ENCODE results near the gene NCAM1.
"Not testable (repeated sequence)": the region's sequence is repeated elsewhere in the genome, so short reads cannot be mapped to it uniquely, and the experiment has no call there.

The NCAM1 gene

GRCh38 chr11:113286509-113287497, 325.6 kb downstream of the NCAM1 start:
- DNase-seq, result no peak

DNA sequence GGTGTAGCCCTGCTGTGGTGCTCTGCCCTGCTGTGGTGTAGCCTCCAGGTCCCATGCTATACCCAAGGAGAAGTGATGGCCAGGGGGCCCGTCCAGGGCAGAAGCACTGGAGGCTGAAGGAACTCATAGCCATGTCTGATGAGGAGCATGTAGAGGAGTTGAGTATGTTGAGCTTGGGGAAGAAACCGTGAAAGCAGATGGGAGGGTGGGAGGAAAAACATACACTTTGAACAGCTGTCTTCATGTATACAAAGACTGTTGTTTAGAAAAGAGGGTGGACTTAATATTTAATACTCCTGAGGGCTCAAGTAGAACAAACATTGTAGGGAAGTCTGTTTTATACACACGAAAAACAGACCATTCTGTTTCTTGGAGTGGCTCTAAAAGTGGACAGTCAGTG, 326.6 kb downstream of the NCAM1 start:
- no peak for DNase-seq

- no peak for DNase-seq
Observed at GRCh38 chr11:113288286-113288863, 327.2 kb downstream of the NCAM1 start.

DNA sequence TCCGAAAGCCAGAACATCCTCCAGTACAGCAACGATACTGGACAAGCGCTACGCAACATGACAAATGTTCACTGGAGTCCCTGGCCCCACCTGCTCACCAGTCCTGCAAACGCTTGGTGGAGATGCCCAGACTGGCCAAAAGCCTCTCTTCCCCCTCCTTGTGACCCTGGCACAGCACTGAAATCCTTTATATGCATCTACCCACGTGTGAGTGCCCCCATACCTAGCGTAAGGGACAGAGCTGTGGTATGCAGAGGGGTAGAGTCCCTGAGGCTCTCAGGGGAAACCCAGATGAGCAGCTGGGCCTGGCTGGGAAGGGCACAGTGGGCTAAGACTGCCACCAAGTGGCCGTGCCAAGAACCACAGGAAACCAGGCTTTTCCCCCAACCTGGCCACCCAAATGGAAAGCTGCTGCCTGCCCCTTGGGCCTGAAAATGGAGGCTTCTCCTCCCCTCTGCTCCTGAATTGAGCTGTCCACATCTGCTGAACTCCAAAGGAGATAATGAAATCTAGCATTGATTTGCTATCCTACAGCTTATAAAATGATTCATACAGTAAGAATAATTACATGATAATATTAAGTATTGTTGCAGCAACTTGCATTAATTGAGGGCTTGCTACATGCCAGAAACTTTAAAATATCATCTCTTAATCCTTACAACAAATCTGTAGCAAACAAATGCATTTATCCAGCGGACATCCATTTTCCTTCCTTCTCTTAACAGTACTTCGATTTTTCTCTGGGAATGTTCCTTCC, 328.4 kb downstream of the NCAM1 start:
- DNase-seq, result peak; percentile 54

GRCh38 chr11:113293936-113294335, 332.7 kb downstream of the NCAM1 start:
- DNase-seq, result no peak

DNA sequence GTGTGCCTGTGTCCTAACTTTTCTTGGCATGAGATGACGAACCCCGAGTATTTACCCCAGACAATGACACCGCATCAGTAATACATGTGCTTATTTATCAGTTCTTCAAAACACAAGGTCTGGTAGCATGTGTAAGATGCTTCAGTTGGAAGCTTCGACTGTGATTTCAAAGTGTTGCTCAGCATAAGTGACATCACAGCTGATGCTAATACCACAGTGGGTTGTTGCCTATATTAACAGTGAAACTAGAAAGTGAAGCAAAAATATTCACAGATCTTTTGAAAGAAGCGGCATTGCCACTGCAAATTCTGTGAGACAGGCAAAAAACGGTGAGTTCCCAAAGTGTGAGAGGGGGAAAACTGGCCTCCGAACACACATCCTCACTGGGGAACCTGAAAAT, 334.8 kb downstream of the NCAM1 start:
- DNase-seq, result no peak

GRCh38 chr11:113296447-113297205, 335.4 kb downstream of the NCAM1 start:
- no peak for DNase-seq

DNA sequence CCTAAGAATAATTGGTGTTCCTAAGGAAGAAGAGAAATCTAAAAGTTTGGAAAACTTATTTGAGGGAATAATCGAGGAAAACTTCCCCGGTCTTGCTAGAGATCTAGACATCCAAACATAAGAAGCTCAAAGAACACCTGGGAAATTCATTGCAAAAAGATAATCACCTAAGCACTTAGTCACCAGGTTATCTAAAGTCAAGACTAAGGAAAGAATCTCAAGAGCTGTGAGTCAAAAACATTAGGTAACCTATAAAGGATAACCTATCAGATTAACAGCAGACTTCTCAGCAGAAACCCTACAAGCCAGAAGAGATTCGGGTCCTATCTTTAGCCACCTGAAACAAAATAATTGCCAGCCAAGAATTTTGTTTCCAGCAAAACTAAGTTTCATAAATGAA, 337.3 kb downstream of the NCAM1 start:
- not testable (repeated sequence) for DNase-seq

GRCh38 chr11:113304916-113305315, 343.7 kb downstream of the NCAM1 start:
- no peak for DNase-seq

DNA sequence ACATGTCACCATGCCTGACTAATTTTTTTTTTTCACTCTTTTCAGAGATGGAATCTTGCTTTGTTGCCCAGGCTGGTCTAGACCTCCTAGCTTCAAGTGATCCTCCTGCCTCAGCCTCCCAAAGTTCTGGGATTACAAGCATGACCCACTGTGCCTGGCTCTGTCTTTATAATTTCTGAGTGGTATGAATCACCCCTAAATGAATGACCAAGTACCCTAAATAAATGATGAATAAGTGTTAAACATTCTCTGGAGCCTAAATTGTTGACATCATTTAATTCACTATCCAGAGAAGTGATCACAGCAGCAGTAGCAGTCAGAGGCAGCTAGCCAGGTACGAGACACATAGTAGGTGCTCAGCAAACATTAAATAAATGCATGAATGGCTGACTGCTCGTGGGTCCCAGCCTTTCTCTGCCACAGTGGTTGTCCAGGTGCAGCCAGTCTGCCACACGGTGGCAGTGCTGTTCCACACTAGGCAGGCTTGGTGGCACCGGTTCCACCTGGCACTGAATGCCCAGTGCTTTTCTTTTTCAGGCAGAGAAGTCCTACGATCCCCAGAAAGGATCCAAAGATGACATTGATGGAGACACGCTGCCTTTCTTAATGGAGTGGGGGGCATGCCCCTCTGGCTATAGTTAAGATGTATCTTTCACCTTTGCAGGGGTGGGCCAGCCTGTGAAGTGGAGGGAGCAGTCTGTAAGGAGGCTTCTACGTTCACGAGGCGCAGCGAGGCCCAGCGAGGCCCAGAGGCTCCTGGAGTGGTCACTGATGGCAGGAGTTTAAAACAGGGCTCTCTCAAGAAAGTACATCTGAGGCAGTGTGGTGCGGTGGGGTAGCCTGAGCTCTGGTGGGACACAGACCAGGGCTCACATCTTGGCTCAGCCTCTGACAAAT, 344.5 kb downstream of the NCAM1 start:
- peak; percentile 79 for DNase-seq

GRCh38 chr11:113308601-113309000, 347.4 kb downstream of the NCAM1 start:
- no peak for DNase-seq

DNA sequence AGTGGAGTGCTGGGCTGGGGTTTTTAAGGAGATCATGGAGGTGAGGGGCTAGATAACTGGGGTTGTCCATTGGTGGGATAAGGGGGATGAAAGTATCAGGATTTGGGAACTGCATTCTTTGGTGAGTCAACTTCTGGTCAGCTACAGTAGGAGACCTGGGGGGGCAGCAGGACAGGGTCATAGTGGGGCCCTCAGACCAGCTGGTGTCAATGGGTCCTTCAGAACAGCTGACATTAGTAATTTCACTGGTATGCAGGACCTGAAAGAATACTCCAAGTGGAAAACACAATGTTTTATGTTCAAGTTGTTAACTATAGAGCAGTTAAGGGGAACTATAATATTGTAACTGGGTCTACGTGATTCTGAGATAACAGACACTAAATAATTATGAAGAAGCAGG, 350.3 kb downstream of the NCAM1 start:
- no peak for DNase-seq

GRCh38 chr11:113313601-113314000, 352.4 kb downstream of the NCAM1 start:
- no peak for DNase-seq

DNA sequence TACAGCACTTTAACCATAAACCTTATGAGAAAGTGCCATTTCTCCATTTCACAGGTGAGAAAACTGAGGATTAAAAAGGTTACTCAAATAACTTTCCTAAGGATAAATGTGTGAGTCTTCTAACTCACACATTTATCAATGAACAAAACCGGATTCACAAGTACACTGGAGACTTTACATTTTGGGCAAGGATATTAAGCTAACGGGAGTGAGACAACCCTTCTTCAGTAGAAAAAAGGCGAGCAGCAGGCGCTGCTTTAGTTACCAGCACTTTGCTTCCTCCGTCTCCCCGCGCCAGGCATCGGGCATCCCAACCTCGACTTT, 352.8 kb downstream of the NCAM1 start:
- DNase-seq, result no peak

DNA sequence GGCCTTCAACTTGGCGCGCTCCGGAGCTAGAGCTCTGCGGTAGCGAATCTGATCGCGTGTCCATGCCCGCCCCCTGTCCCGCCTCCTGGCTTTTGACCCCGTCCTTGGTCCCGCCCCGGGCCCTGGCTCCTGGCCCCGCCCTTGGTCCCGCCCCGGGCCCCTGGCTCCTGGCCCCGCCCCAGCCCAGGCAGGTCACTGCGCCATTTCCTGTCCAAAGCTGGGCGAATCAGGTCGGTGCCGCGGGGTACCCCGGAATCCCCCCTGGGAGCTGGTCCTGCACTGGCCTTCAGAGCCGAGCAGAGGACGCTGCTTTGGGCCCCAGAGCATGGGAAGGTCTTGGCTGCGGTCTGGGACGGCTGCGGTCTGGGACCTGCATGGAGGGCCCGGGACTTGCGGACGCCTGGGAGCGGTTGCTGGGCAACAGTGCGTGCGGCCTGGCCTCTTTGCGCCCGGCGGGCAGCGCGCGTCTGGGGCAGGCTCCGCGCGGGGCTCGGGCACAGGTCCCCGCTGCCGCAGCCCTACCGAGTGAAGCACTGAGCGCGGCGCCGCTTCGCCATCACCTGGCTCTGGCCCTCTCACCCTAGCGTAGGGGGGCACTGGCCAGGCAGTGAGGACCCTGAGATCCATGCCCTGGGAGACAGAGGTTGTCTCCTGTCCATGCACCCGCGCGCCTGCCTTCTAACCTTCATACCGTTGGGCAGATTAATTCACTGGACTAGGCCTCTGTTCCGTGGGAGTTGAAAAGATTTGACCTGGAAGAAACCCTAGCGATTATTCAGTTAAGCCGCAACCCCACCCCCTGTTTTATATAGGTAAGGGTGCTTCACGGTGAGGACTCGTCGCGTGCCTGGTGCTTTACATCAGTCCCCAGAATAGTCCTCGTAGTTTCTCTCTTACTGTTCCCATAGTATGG, 353.4 kb downstream of the NCAM1 start, which contains the start of gene TTC12:
TTC12 (plus strand) TSS at position 195 of the 913 bp plus-strand sequence. CDS start 1,675 bp downstream, outside the sequence.
- peak; percentile 96 for DNase-seq

GRCh38 chr11:113315811-113316210, 354.6 kb downstream of the NCAM1 start:
- DNase-seq, result no peak

- no peak for DNase-seq
Observed at GRCh38 chr11:113316256-113316655, 355.0 kb downstream of the NCAM1 start.

- DNase-seq, result no peak
Observed at GRCh38 chr11:113317339-113317738, 356.1 kb downstream of the NCAM1 start.

DNA sequence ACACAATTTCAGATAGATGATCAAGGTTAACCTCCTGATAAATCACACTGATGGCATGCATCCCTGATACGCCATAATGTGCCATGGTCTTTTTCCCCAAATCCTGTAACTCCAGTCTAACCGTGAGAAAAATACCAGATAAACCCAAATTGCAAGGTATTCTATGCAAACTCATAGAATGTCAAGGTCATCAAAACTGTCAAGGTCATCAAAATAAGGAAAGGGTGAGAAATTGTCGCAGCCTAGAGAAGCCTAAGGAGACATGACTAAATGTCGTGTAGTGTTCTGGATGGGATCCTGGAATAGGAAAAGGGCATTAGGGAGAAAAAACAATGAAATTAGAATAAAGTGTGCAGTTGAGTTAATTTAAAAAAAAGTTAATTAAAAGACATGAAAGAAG, 357.9 kb downstream of the NCAM1 start:
- DNase-seq, result no peak

DNA sequence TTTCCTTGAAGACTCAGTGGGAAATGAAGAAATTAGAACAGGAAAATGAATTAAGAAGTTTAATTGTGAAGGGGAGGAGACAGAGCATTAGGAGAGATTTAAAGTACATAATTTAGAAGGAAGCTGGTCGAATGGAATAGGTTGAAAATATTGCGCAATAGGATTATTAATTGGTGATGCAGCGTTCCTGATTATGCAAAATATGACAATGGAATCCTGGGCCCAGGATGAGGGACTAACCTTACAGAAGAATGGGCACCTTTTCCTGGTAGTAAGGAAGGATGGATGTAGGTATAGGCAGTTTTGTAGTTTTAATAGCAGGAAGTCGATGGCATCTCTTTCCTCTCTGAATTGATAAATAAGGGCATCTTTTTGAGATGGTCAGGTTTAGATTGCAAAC, 360.9 kb downstream of the NCAM1 start:
- DNase-seq, result no peak

DNA sequence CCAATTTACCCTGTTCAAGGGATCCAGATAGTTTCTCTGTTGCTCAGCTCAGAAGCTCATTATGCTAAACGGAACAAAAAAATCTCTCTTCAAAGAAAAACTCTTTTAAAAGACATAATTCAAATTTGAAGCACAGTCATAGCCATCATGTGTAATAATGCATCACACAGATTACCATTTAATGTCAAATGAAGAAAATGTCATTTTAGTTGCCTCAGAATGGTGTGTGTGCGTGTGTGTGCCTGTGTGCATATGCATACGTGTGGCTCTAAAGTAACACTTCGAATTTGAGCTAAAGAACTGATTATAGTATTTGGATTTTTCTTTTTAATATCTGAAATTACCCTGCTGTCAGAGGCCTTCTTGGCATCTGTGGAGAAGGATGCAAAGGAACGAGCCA, 363.0 kb downstream of the NCAM1 start:
- no peak for DNase-seq

Data from CD4-positive, alpha-beta T cell treated with Interleukin-17A for 4 hours (primary cell).